ENCODE measurements around the gene TRIM65. TPM values are rescaled to one million over a fixed set of nuclear protein-coding genes. Genes with fewer than 3 reads are reported as not detected.

Gene TRIM65, protein sequence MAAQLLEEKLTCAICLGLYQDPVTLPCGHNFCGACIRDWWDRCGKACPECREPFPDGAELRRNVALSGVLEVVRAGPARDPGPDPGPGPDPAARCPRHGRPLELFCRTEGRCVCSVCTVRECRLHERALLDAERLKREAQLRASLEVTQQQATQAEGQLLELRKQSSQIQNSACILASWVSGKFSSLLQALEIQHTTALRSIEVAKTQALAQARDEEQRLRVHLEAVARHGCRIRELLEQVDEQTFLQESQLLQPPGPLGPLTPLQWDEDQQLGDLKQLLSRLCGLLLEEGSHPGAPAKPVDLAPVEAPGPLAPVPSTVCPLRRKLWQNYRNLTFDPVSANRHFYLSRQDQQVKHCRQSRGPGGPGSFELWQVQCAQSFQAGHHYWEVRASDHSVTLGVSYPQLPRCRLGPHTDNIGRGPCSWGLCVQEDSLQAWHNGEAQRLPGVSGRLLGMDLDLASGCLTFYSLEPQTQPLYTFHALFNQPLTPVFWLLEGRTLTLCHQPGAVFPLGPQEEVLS
- total RNA-seq (2016; rRNA removed; fragmentation: Illumina TruSeq; extraction: Trizol) (22.4 and 24.6 TPM in 2 replicates), polyA plus RNA-seq (2011; rRNA removed) (10.3 and 15.2 TPM in 2 replicates), polyA minus RNA-seq (2011; rRNA and poly(A)+ RNA removed; ENCODE audit: low replicate concordance) (13.4 and 15.0 TPM in 2 replicates), Bru-seq, nascent RNA (percentile 74 among the genes with signal in this experiment), BruChase-seq, experiment 1, labeled RNA remaining after a 6-hour chase (percentile 84 among the genes with signal in this experiment), BruChase-seq, experiment 2, labeled RNA remaining after a 2-hour chase (percentile 76 among the genes with signal in this experiment)
- total RNA-seq (2016; cell fraction: cytosol; rRNA removed; fragmentation: Illumina TruSeq; extraction: Trizol; ENCODE audit: low read depth): 3.6 and 3.8 TPM in 2 replicates
- 23.0 and 23.6 TPM in 2 replicates for total RNA-seq (2016; cell fraction: insoluble cytoplasmic fraction; rRNA removed; fragmentation: Illumina TruSeq; extraction: Trizol)
- 8.9 and 9.0 TPM in 2 replicates for total RNA-seq (2016; cell fraction: membrane; rRNA removed; fragmentation: Illumina TruSeq; extraction: Trizol)
- 11.5 and 14.9 TPM in 2 replicates for total RNA-seq (2016; cell fraction: nucleus; rRNA removed; fragmentation: Illumina TruSeq; extraction: Trizol)
- 10.5 and 11.9 TPM in 2 replicates for polyA plus RNA-seq (2011; cell fraction: cytosol; rRNA removed)
- polyA plus RNA-seq (2011; cell fraction: nucleus; rRNA removed): 14.3 and 15.6 TPM in 2 replicates
- polyA plus RNA-seq (2012): 9.0 and 10.3 TPM in 2 replicates
- polyA plus RNA-seq (2016; cell fraction: cytosol; fragmentation: Illumina TruSeq; extraction: Trizol; ENCODE audit: low read depth): 2.4 and 2.5 TPM in 2 replicates
- polyA plus RNA-seq (2016; cell fraction: insoluble cytoplasmic fraction; fragmentation: Illumina TruSeq; extraction: Trizol; ENCODE audit: low read depth): 18.6 and 20.0 TPM in 2 replicates
- polyA plus RNA-seq (2016; cell fraction: membrane; fragmentation: Illumina TruSeq; extraction: Trizol; ENCODE audit: low read depth): 5.1 and 5.7 TPM in 2 replicates
- 31.5 and 31.7 TPM in 2 replicates for polyA plus RNA-seq (2016; cell fraction: nucleus; fragmentation: Illumina TruSeq; extraction: Trizol; ENCODE audit: insufficient read depth, low read depth)
- 8.8 and 8.9 TPM in 2 replicates for polyA minus RNA-seq (2011; cell fraction: cytosol; rRNA and poly(A)+ RNA removed)
- 4.0 and 5.3 TPM in 2 replicates for polyA minus RNA-seq (2011; cell fraction: nucleus; rRNA and poly(A)+ RNA removed)
- long read RNA-seq, experiment 1, partial matches to known transcripts: 1 of 7 reads
- long read RNA-seq, experiment 1, other reads (novel, unspliced or antisense): 5 of 7 reads
- long read RNA-seq, experiment 2, partial matches to known transcripts: 1 of 35 reads
- long read RNA-seq, experiment 2, other reads (novel, unspliced or antisense): 34 of 35 reads

GRCh38 chr17:75896415-75897159 is at the start of gene TRIM65:
Gene TRIM65 (minus strand): TSS chr17:75896951. CDS start chr17:75896937, 14 bp downstream.
- Histone ChIP-seq H3K9ac (ENCODE audit: insufficient read depth, low read depth, low read length) (peak within 1 kb of the TSS; percentile 84), H3K27ac (ENCODE audit: extremely low read length, insufficient read depth, low read length) (peak within 1 kb of the TSS; percentile 79), H3K4me2 (ENCODE audit: low read depth, low read length) (peak within 1 kb of the TSS; percentile 91), H3K36me3 (replicated peaks in 1 of 2; ENCODE audit: control insufficient read depth in 1 of 2, insufficient read depth in 2 of 2, low read length in 2 of 2) (peaks cover 22 to 39% of the 10 kb centered on the region in 2 experiments), H2AFZ (ENCODE audit: low read length) (no peak within 1 kb of the TSS), H3K27me3 (ENCODE audit: control insufficient read depth in 1 of 2, insufficient read depth in 2 of 2, low read length in 2 of 2) (no peaks in the 10 kb centered on the region), H4K20me1 (ENCODE audit: insufficient read depth, low read length) (no peaks in the 10 kb centered on the region), H3K4me1 (ENCODE audit: insufficient read depth, low read length) (peaks cover 46% of the 10 kb centered on the region), H3K79me2 (ENCODE audit: insufficient read depth, low read length) (peaks cover 10% of the 10 kb centered on the region), H3K4me3 (replicated peaks in 1 of 3; ENCODE audit: insufficient read depth in 1 of 3, low read depth in 2 of 3, low read length in 3 of 3) (peak within 1 kb of the TSS; percentile 68 to 83 (median 75)), H3K9me3 (ENCODE audit: low read length) (no peaks in the 10 kb centered on the region)
- ChIA-PET POLR2A (interaction anchor here (0.5 to 12.9 kb wide), 21 partner anchors 9 to 368 kb away, joined by 3 to 423 read pairs (median 4); partner anchors contain the start of genes ACOX1, MRPL38, TRIM47 and UBALD2), CTCF (ENCODE audit: low intra/inter-chr PET ratio, low total read pairs) (interaction anchor here (0.8 to 1.0 kb wide), 2 partner anchors 20 to 109 kb away, joined by 3 read pairs; no protein-coding TSS in a partner anchor)
- FAIRE-seq (no peak), DNase-seq (ENCODE audit: low spot score) (peak; percentile 56), ATAC-seq (peak; percentile 18)
- in situ Hi-C loops (cut with HindIII; ENCODE audit: extremely low pct_ligation_motif_present, low pct_unique_long_range_greater_than_20kb) (no loop called here), intact Hi-C loops (cut with micrococcal nuclease; ENCODE audit: unreplicated experiment) (no loop called here)
- 8% methylated on average over 35 of the region's 102 CpGs for WGBS (ENCODE audit: low lambda C conversion rate)
- BruUV-seq (replicated peaks): no TSS peak
- no peak for TF ChIP-seq DNMT3B (CRISPR knock-in tag; conservative IDR thresholded peaks at IDR 0.05)
- TF ChIP-seq AGO1 (IDR thresholded peaks at IDR 0.05; ENCODE audit: low read depth, low read length, poor library complexity, severe bottlenecking): peak; percentile 68
- TF ChIP-seq HOXD1 (CRISPR knock-in tag; IDR thresholded peaks at IDR 0.05): no peak
- TF ChIP-seq HDAC1 (CRISPR knock-in tag; IDR thresholded peaks at IDR 0.05): peak; percentile 68
- TF ChIP-seq TERF1 (CRISPR knock-in tag; IDR thresholded peaks at IDR 0.05): no peak
- peak; percentile 68; the same call in 1 of the 2 replicates for TF ChIP-seq ZFP90 (CRISPR knock-in tag; IDR thresholded peaks at IDR 0.05; ENCODE audit: borderline replicate concordance)
- TF ChIP-seq, protein P1, sequence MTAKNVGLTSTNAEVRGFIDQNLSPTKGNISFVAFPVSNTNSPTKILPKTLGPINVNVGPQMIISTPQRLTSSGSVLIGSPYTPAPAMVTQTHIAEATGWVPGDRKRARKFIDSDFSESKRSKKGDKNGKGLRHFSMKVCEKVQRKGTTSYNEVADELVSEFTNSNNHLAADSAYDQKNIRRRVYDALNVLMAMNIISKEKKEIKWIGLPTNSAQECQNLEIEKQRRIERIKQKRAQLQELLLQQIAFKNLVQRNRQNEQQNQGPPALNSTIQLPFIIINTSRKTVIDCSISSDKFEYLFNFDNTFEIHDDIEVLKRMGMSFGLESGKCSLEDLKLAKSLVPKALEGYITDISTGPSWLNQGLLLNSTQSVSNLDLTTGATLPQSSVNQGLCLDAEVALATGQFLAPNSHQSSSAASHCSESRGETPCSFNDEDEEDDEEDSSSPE (CRISPR knock-in tag; IDR thresholded peaks at IDR 0.05): peak; percentile 45
- no peak for TF ChIP-seq ZGPAT (CRISPR knock-in tag; IDR thresholded peaks at IDR 0.05)
- peak; percentile 66; the same call in 1 of the 2 replicates for TF ChIP-seq ETS1 (CRISPR knock-in tag; IDR thresholded peaks at IDR 0.05)
- TF ChIP-seq KLF15 (CRISPR knock-in tag; IDR thresholded peaks at IDR 0.05; ENCODE audit: borderline replicate concordance): no peak

Measured in HepG2 (cell line).